Stimulated activated CD8-positive, alpha-beta memory T cell treated with anti-CD3 and anti-CD28 coated beads, Interleukin-4, amount 100 ng/mL, for 1 hour (primary cell): Measurements from ENCODE around the gene MBD3L3.
"Not testable (repeated sequence)": the region's sequence is repeated elsewhere in the genome, so short reads cannot be mapped to it uniquely, and the experiment has no call there.

Experiments
- DNase-seq, 2 donors: peaks; one replicate each; pipeline ENCODE4 v3.0.0-alpha.2; 2020; ENCODE audit warnings: low read depth in 2 of 2, low spot score in 1 of 2

Gene MBD3L3

DNA sequence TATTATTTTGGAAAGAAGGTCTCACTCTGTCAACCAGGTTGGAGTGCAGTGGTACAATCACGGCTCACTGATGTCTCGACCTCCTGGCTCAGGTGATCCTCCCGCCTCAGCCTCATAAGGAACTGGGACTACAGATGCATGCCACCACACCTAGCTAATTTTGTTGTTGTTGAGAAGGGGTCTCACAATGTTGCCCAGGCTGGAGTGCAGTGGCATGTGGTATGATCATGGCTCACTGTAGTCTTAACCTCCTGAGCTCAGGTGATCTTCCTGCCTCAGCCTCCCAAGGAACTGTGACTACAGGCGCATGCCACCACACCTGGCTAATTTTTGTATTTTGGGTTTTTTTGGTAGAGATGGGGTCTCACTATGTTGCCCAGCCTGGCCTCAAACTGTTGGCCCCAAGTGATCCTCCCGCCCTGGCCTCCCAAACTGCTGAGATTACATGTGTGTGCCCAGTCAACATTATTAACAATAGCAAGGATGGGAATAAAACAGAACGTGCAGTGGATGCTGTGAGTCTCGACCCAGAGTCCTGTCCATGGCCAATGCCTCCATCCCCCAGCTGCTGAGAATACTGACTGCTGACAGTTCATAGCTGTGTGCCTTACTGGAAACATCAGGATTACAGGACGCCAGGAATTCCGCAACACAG lies 5.4 kb upstream of the MBD3L3 start:
- DNase-seq = no peak

GRCh38 chr19:7063339-7063738 lies 4.9 kb upstream of the MBD3L3 start:
- no peak for DNase-seq

DNA sequence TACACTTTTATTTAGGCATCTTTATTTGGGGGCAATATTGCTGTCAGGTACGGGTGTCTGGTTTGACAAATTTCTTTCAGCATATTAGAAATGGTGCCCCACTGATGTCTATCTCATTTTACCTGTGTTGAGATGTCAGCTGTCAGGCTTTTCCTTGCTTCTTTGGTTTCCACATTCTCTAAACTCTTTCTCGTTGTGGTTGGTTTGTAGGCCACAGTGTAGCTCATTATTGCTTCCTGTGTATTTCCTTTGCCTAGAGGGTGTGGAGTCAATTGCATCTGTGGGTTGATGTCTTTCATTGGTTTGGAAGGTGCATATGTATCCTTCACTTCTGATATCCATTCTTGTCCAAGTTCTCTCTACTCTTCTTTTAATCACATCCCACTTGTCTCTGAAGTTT lies 1.5 kb upstream of the MBD3L3 start:
- not testable (repeated sequence) for DNase-seq

DNA sequence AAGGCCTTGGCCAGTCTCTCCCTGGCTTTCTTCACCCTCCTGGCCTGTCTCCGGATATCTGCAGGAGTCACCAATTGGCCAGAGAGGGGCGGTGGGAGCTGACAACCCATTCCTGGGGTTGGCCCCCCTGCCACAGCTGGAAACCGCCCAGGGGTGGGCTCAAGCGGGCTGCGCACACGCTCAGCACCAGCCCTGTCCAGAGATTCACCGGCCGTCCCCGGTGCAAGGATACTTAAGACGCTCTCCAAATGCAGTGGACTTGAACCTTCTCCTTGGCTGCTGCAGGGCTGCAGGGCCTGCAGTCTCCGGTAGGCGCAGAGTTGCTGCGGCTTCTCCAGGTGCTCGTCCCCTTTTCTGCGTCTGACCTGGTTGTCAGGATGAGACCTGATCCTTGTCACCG lies 2.1 kb downstream of the MBD3L3 start:
- not testable (repeated sequence) for DNase-seq

GRCh38 chr19:7055679-7056078 lies 2.8 kb downstream of the MBD3L3 start:
- not testable (repeated sequence) for DNase-seq

- not testable (repeated sequence) for DNase-seq
These were observed 3.7 kb downstream of the MBD3L3 start for GRCh38 chr19:7054635-7055368.

- not testable (repeated sequence) for DNase-seq
These were observed 5.6 kb downstream of the MBD3L3 start for GRCh38 chr19:7052896-7053295.

DNA sequence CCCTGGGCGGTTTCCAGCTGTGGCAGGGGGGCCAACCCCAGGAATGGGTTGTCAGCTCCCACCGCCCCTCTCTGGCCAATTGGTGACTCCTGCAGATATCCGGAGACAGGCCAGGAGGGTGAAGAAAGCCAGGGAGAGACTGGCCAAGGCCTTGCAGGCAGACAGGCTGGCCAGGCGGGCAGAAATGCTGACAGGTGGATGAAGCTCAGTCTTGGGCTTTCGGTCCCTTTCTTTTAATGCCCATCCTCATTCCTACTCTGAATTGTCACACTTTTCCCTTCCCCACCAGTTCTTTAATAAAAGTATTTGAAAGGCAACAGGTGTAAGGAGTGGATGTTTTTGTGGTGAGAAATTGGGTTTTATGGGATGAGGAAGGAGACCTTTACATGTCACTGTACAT lies 7.1 kb downstream of the MBD3L3 start:
- DNase-seq = not testable (repeated sequence)

GRCh38 chr19:7049021-7049420 lies 9.5 kb downstream of the MBD3L3 start, which contains the start of gene MBD3L2:
Gene MBD3L2 (plus strand): TSS chr19:7049321. CDS start chr19:7049374, 53 bp downstream.
- DNase-seq = not testable (repeated sequence)

- not testable (repeated sequence) for DNase-seq
These were observed 16.9 kb downstream of the MBD3L3 start for GRCh38 chr19:7041563-7041962.

DNA sequence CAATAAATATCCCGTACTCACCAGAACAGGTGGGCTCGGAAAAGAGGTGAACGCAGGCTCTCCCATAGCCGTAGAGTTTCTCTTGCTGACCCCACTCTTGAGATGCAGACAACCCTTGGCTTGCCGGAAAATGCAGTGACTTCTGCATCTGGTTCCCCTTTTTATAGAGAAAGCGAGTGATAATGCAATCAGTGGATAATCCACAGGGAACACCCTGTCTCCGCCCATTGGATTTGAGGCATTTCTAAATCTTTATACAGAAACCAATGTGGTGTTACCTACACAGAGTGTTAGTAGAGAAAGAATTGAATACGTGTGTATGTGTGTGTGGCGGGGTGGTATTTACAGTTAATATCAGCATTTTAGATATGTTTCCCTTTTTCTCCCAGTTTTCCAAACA lies 18.4 kb downstream of the MBD3L3 start, which contains the start of gene MBD3L4:
TSS of gene MBD3L4 (minus strand) at position 101 of the 400 bp plus-strand sequence. CDS start at position 66, 35 bp downstream.
- not testable (repeated sequence) for DNase-seq

GRCh38 chr19:7030278-7030677 lies 28.2 kb downstream of the MBD3L3 start, which contains the start of gene MBD3L5:
Gene MBD3L5 (plus strand): TSS chr19:7030578. CDS start chr19:7030612, 34 bp downstream.
- not testable (repeated sequence) for DNase-seq

- DNase-seq = not testable (repeated sequence)
These were observed 29.7 kb downstream of the MBD3L3 start for GRCh38 chr19:7028790-7029189.

GRCh38 chr19:7021331-7021730 lies 37.1 kb downstream of the MBD3L3 start, which contains the start of gene MBD3L2B:
Gene MBD3L2B (minus strand): TSS chr19:7021431. CDS start chr19:7021397, 34 bp downstream.
- DNase-seq = not testable (repeated sequence)

DNA sequence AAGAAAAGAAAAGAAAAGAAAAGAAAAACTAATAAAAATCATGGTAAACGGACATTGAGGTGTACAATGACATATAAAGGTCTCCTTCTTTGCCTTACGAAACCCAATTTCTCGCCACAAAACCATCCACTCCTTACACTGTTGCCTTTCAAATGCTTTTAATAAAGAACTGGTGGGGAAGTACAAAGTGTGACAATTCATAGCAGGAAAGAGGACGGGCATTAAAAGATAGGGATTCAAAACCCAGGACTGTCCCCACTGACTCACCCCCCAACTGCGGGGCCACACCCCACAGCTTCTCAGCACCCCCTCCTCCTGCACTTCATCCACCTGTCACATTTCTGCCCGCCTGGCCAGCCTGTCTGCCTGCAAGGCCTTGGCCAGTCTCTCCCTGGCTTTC lies 39.6 kb downstream of the MBD3L3 start:
- no peak for DNase-seq

GRCh38 chr19:7013678-7014077 lies 44.8 kb downstream of the MBD3L3 start:
- DNase-seq = no peak

GRCh38 chr19:7010722-7011593 lies 47.5 kb downstream of the MBD3L3 start:
- DNase-seq = no peak

- no peak for DNase-seq
These were observed 50.6 kb downstream of the MBD3L3 start for GRCh38 chr19:7007859-7008258.
